GM10847 (cell line): Measurements from ENCODE around the gene DDX39B.

Experiments
- POLR2A ChIP-seq: IDR thresholded peaks from 2 replicates; pipeline ENCODE4 v1.6.1; 2011; ENCODE audit not compliant: insufficient read length; ENCODE audit errors: extremely low read depth

DDX39B gene

GRCh38 chr6:31541059-31541657 lies 645 bp downstream of the DDX39B start:
- TF ChIP-seq POLR2A: no peak

GRCh38 chr6:31540640-31541039 lies 1.2 kb downstream of the DDX39B start:
- TF ChIP-seq POLR2A: no peak

- no peak for TF ChIP-seq POLR2A
Observed at GRCh38 chr6:31538805-31539400, 2.9 kb downstream of the DDX39B start.

GRCh38 chr6:31535538-31536324 lies 6.1 kb downstream of the DDX39B start:
- TF ChIP-seq POLR2A: no peak

GRCh38 chr6:31534521-31535040 lies 7.2 kb downstream of the DDX39B start:
- no peak for TF ChIP-seq POLR2A

- TF ChIP-seq POLR2A: no peak
Observed at GRCh38 chr6:31534011-31534410, 7.8 kb downstream of the DDX39B start.

GRCh38 chr6:31533455-31533841 lies 8.4 kb downstream of the DDX39B start:
- no peak for TF ChIP-seq POLR2A

GRCh38 chr6:31532644-31533454 lies 9.0 kb downstream of the DDX39B start:
- TF ChIP-seq POLR2A: no peak

GRCh38 chr6:31531771-31532643 lies 9.8 kb downstream of the DDX39B start:
- TF ChIP-seq POLR2A: no peak

- no peak for TF ChIP-seq POLR2A
Observed at GRCh38 chr6:31531162-31531561, 10.6 kb downstream of the DDX39B start.

- no peak for TF ChIP-seq POLR2A
Observed at GRCh38 chr6:31530659-31531058, 11.1 kb downstream of the DDX39B start.

- no peak for TF ChIP-seq POLR2A
Observed at GRCh38 chr6:31529329-31530150, 12.3 kb downstream of the DDX39B start.

GRCh38 chr6:31528821-31529328 lies 12.9 kb downstream of the DDX39B start, which contains the start of gene MCCD1:
Gene MCCD1 (plus strand): TSS chr6:31528962. CDS start chr6:31529015, 53 bp downstream.
- TF ChIP-seq POLR2A: peak; percentile 19

GRCh38 chr6:31528307-31528777 lies 13.5 kb downstream of the DDX39B start:
- TF ChIP-seq POLR2A: no peak
